Common myeloid progenitor, CD34-positive (primary cell): ENCODE measurements around the gene BCO1.

Experiments
- CTCF ChIA-PET: fragments of 350-600 bp; sonication (Branson Sonifier 250); formaldehyde crosslinking; loops from one replicate; lab custom pipeline; 2021; ENCODE audit warnings: antibody characterized with exemption; lab: Charles Lee
- POLR2A ChIA-PET: fragments of 350-600 bp; sonication (Branson Sonifier 250); formaldehyde crosslinking; loops from one replicate; lab custom pipeline; 2021; ENCODE audit warnings: antibody characterized with exemption; lab: Charles Lee
- DNase-seq, 3 donors: peaks; one replicate each; pipeline versions ENCODE4 v3.0.0 to v3.0.0-alpha.2; 2013
- H3K27ac ChIP-seq, 2 experiments: 1 replicate in 1 of 2; 2 replicates in 1 of 2; pipeline ENCODE4 v1.7.0; 2013; ENCODE audit warnings: inconsistent platforms in 2 of 2, low read length in 2 of 2, mild to moderate bottlenecking in 2 of 2, low read depth in 1 of 2, moderate library complexity in 1 of 2; ENCODE audit not compliant: severe bottlenecking in 2 of 2, insufficient read depth in 1 of 2, poor library complexity in 1 of 2
- H3K27me3 ChIP-seq, 5 experiments: replicated peaks in 2 of 5; 1 replicate in 3 of 5; 2 replicates in 2 of 5; pipeline versions ENCODE4 v1.6.1 to v1.7.0; 2013; ENCODE audit warnings: low read length in 4 of 5, mild to moderate bottlenecking in 2 of 5, moderate library complexity in 2 of 5, inconsistent platforms in 1 of 5; ENCODE audit not compliant: insufficient read depth in 5 of 5, control insufficient read depth in 4 of 5
- H3K36me3 ChIP-seq, 4 experiments: 1 replicate in 2 of 4; 2 replicates in 2 of 4; pipeline versions ENCODE4 v1.6.1 to v1.7.0; 2013; ENCODE audit warnings: low read length in 3 of 4, control low read depth in 1 of 4, mild to moderate bottlenecking in 1 of 4; ENCODE audit not compliant: control insufficient read depth in 4 of 4, insufficient read depth in 4 of 4
- H3K4me1 ChIP-seq, 4 experiments: 1 replicate in 3 of 4; 2 replicates in 1 of 4; pipeline versions ENCODE4 v1.6.1 to v1.7.1; 2013; ENCODE audit warnings: low read length in 3 of 4, mild to moderate bottlenecking in 3 of 4, control low read depth in 1 of 4, inconsistent platforms in 1 of 4, moderate library complexity in 1 of 4; ENCODE audit not compliant: control insufficient read depth in 4 of 4, insufficient read depth in 4 of 4; ENCODE audit errors: control extremely low read depth in 1 of 4
- H3K4me3 ChIP-seq, 7 experiments: 1 replicate in 4 of 7; 2 replicates in 3 of 7; pipeline versions ENCODE4 v1.5.1 to v1.7.0; 2013; ENCODE audit warnings: mild to moderate bottlenecking in 7 of 7, low read length in 6 of 7, moderate library complexity in 6 of 7, inconsistent platforms in 2 of 7, low read depth in 2 of 7, control low read depth in 1 of 7; ENCODE audit not compliant: insufficient read depth in 4 of 7, control insufficient read depth in 1 of 7; ENCODE audit errors: extremely low read depth in 1 of 7
- H3K9me3 ChIP-seq, 5 experiments: 1 replicate in 4 of 5; 2 replicates in 1 of 5; pipeline versions ENCODE4 v1.6.1 to v1.7.1; 2013; ENCODE audit warnings: low read length in 4 of 5, mild to moderate bottlenecking in 2 of 5, inconsistent platforms in 1 of 5, low read depth in 1 of 5, moderate library complexity in 1 of 5; ENCODE audit not compliant: control insufficient read depth in 4 of 5, insufficient read depth in 2 of 5; ENCODE audit errors: control extremely low read depth in 1 of 5
- WGBS: methylation state at CpG from one replicate; pipeline ENCODE4 v1.1.5; 2013; ENCODE audit not compliant: insufficient coverage; 5-methylcytosine and 5-hydroxymethylcytosine counted together

The BCO1 gene

GRCh38 chr16:81337097-81337496 is 98.6 kb downstream of the BCO1 start:
- H3K9me3 ChIP-seq, result no peaks in the 10 kb centered on the region
- CTCF ChIA-PET, result no interaction called here
- no peak for DNase-seq
- H3K36me3 ChIP-seq, result peaks cover 0 to 4% (median 2%) of the 10 kb centered on the region in 4 experiments
- POLR2A ChIA-PET, result no interaction called here
- H3K27me3 ChIP-seq, result no peaks in the 10 kb centered on the region
- 100% methylated on average over 1 of the region's 5 CpGs for WGBS
- peaks cover 0 to 5% (median 0%) of the 10 kb centered on the region in 4 experiments for H3K4me1 ChIP-seq
- no peak overlapping the region for H3K27ac ChIP-seq
- no peak overlapping the region for H3K4me3 ChIP-seq
